ENCODE data around the gene FLRT1. TPM values are rescaled to one million over a fixed set of nuclear protein-coding genes. Genes with fewer than 3 reads are reported as not detected.

FLRT1 gene
- total RNA-seq, 2 donors from 2014 or later: 0.67 to 1.7 TPM

GRCh38 chr11:64080390-64080789, 44.7 kb downstream of the FLRT1 start:
- H3K4me3 ChIP-seq: no peak overlapping the region
- no peaks in the 10 kb centered on the region for H3K27me3 ChIP-seq
- no peaks in the 10 kb centered on the region for H3K36me3 ChIP-seq
- H3K4me1 ChIP-seq: peaks cover 0 to 59% of the 10 kb centered on the region in 2 donors
- TF ChIP-seq, protein P1, sequence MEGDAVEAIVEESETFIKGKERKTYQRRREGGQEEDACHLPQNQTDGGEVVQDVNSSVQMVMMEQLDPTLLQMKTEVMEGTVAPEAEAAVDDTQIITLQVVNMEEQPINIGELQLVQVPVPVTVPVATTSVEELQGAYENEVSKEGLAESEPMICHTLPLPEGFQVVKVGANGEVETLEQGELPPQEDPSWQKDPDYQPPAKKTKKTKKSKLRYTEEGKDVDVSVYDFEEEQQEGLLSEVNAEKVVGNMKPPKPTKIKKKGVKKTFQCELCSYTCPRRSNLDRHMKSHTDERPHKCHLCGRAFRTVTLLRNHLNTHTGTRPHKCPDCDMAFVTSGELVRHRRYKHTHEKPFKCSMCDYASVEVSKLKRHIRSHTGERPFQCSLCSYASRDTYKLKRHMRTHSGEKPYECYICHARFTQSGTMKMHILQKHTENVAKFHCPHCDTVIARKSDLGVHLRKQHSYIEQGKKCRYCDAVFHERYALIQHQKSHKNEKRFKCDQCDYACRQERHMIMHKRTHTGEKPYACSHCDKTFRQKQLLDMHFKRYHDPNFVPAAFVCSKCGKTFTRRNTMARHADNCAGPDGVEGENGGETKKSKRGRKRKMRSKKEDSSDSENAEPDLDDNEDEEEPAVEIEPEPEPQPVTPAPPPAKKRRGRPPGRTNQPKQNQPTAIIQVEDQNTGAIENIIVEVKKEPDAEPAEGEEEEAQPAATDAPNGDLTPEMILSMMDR (IDR thresholded peaks at IDR 0.05): no peak
- no peak for DNase-seq (ENCODE audit: low spot score)
- H3K9me3 ChIP-seq: no peaks in the 10 kb centered on the region
- H3K27ac ChIP-seq: no peak overlapping the region

GRCh38 chr11:64081745-64082442, 46.2 kb downstream of the FLRT1 start:
- H3K9me3 ChIP-seq: no peaks in the 10 kb centered on the region
- H3K36me3 ChIP-seq: no peaks in the 10 kb centered on the region
- H3K4me1 ChIP-seq: peaks cover 0 to 47% of the 10 kb centered on the region in 2 donors
- no peak overlapping the region for H3K27ac ChIP-seq
- H3K27me3 ChIP-seq: no peaks in the 10 kb centered on the region
- TF ChIP-seq, protein P1 (IDR thresholded peaks at IDR 0.05): no peak
- no peak overlapping the region for H3K4me3 ChIP-seq
- no peak for DNase-seq (ENCODE audit: low spot score)

DNA sequence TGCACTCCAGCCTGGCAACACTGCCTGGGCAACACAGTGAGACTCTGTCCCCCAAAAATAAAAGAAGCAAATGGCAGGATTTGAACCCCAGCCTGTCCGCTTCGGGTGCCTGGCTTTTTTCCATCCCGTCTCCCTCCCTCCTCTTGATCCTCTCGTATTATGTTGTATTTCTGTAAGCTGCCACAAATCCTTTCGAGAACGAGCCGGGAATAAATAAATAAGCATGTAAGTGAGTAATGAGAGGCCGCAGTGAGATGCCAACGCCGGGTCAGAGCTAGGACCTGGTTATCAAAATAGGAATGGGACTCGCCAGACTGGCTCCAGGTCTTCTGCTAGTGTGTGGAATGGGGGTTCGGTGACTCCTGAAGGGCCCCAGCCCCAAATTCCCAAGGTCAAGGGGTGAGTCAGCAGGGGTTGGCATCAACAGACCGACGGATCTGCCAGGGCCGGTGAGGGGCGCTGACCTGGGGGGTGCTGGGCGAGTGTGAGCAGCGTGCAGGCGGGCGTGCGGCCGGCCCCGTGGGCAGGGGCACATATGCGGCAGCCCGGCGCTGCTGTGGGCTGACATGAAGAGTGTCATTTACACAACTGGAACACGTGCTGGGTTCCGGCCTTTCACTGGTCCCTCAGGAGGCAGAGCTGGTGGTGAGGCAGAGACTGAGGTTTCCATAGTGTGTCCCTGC, 47.8 kb downstream of the FLRT1 start:
- Histone ChIP-seq H3K4me1 (peaks cover 0 to 31% of the 10 kb centered on the region in 2 donors), H3K36me3 (no peaks in the 10 kb centered on the region), H3K4me3 (no peak overlapping the region), H3K9me3 (no peaks in the 10 kb centered on the region), H3K27me3 (no peaks in the 10 kb centered on the region), H3K27ac (no peak overlapping the region)
- TF ChIP-seq, protein P1 (IDR thresholded peaks at IDR 0.05): no peak
- no peak for DNase-seq (ENCODE audit: low spot score)

- Histone ChIP-seq H3K4me3 (no peak overlapping the region), H3K36me3 (no peaks in the 10 kb centered on the region), H3K27ac (no peak overlapping the region), H3K4me1 (peaks cover 0 to 27% of the 10 kb centered on the region in 2 donors), H3K9me3 (no peaks in the 10 kb centered on the region), H3K27me3 (no peaks in the 10 kb centered on the region)
- TF ChIP-seq, protein P1 (IDR thresholded peaks at IDR 0.05): no peak
- no peak for DNase-seq (ENCODE audit: low spot score)
These were observed 48.6 kb downstream of the FLRT1 start for GRCh38 chr11:64084146-64084950.

DNA sequence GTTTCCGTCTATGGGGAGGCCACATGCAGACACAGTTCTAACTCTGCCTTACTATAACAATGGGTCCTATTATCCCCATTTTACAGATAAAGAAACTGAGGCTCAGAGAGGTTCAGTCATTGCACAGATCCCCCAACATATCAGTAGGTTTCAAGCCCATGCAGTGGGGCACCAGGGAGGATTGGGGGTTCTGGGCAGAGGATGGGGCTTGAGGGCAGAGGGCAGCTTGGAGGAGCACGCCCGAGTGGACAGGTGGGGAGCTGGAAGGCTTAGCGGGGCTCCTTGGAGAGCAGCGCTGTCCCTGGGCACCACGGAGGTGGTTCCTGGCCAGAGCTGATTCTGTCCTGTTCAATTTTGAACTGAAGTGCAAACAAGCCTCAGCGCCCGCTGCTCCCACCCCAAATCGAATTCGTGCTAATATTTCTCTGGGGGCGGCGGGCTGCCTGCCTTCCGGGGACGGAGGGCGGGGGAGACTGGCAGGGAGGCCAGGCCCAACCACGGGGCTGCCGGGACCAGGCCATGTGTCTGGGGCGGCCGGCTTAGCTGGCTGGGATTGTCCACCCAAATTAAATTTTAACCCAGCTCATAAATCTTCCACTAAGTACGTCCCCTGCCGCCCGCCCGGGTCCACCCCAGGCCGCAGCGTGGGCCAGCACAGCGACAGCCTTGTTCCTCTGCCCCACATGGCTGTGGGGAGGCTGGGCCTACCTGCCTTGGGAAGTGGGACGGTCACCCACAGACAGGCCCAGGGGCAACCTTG, 49.4 kb downstream of the FLRT1 start:
- H3K27ac ChIP-seq: no peak overlapping the region
- H3K9me3 ChIP-seq: no peaks in the 10 kb centered on the region
- H3K27me3 ChIP-seq: no peaks in the 10 kb centered on the region
- no peak for DNase-seq (ENCODE audit: low spot score)
- no peaks in the 10 kb centered on the region for H3K36me3 ChIP-seq
- TF ChIP-seq, protein P1 (IDR thresholded peaks at IDR 0.05): no peak
- H3K4me1 ChIP-seq: peaks cover 0 to 35% of the 10 kb centered on the region in 2 donors
- H3K4me3 ChIP-seq: no peak overlapping the region
